ENCODE results near the gene PTPN9. TPM values are rescaled to one million over a fixed set of nuclear protein-coding genes. Genes with fewer than 3 reads are reported as not detected.

PTPN9 gene
- total RNA-seq, 1 donor from 2014 or later: 8.6 TPM

GRCh38 chr15:75459581-75459980 is 119.5 kb downstream of the PTPN9 start:
- no peaks in the 10 kb centered on the region for H4K20me1 ChIP-seq (ENCODE audit: low read depth)
- no peak overlapping the region for H3K4me3 ChIP-seq
- H3K27me3 ChIP-seq: no peaks in the 10 kb centered on the region
- no peak overlapping the region for H3K4me2 ChIP-seq
- Mint-ChIP-seq H3K4me1 (peaks cover 5% of the 10 kb centered on the region), H3K9me3 (no peaks in the 10 kb centered on the region), H3K27ac (no peak overlapping the region), H3K4me3 (no peak overlapping the region), H3K36me3 (no peaks in the 10 kb centered on the region), H3K27me3 (ENCODE audit: insufficient read depth, low read depth) (no peaks in the 10 kb centered on the region)
- H3K4me1 ChIP-seq: peaks cover 17% of the 10 kb centered on the region
- peaks cover 9% of the 10 kb centered on the region for H3K79me2 ChIP-seq (ENCODE audit: low read depth)
- H3F3A ChIP-seq (ENCODE audit: low read depth): peaks cover 10% of the 10 kb centered on the region
- DNase-seq (ENCODE audit: low spot score): no peak
- H3K36me3 ChIP-seq: no peaks in the 10 kb centered on the region
- no peak overlapping the region for H3K9ac ChIP-seq
- TF ChIP-seq EZH2 (IDR thresholded peaks at IDR 0.05) (no peak), CTCF (IDR thresholded peaks at IDR 0.05) (no peak), EZH2phosphoT487 (IDR thresholded peaks at IDR 0.05) (no peak)
- no peak overlapping the region for H2AFZ ChIP-seq (replicated peaks)
- H3K9me3 ChIP-seq (ENCODE audit: low read depth): no peaks in the 10 kb centered on the region
- no peak overlapping the region for H3K27ac ChIP-seq

GRCh38 chr15:75456710-75457109 is 122.4 kb downstream of the PTPN9 start:
- H3K27me3 ChIP-seq: no peaks in the 10 kb centered on the region
- no peaks in the 10 kb centered on the region for H3K36me3 ChIP-seq
- DNase-seq (ENCODE audit: low spot score): no peak
- no peak overlapping the region for H2AFZ ChIP-seq (replicated peaks)
- H3K9me3 ChIP-seq (ENCODE audit: low read depth): no peaks in the 10 kb centered on the region
- peaks cover 13% of the 10 kb centered on the region for H3K4me1 Mint-ChIP-seq
- H3K4me2 ChIP-seq: peak overlapping the region; percentile 84
- peaks cover 4% of the 10 kb centered on the region for H3K4me1 ChIP-seq
- H3K9ac ChIP-seq: no peak overlapping the region
- H4K20me1 ChIP-seq (ENCODE audit: low read depth): peaks cover 6% of the 10 kb centered on the region
- no peaks in the 10 kb centered on the region for H3K36me3 Mint-ChIP-seq
- no peak overlapping the region for H3K27ac ChIP-seq
- no peak for TF ChIP-seq CTCF (IDR thresholded peaks at IDR 0.05)
- TF ChIP-seq EZH2 (IDR thresholded peaks at IDR 0.05): no peak
- no peak for TF ChIP-seq EZH2phosphoT487 (IDR thresholded peaks at IDR 0.05)
- H3K4me3 ChIP-seq: peak overlapping the region; percentile 85
- H3K79me2 ChIP-seq (ENCODE audit: low read depth): peaks cover 20% of the 10 kb centered on the region
- H3K27ac Mint-ChIP-seq: no peak overlapping the region
- peaks cover 32% of the 10 kb centered on the region for H3F3A ChIP-seq (ENCODE audit: low read depth)
- peak overlapping the region; percentile 87 for H3K4me3 Mint-ChIP-seq
- H3K9me3 Mint-ChIP-seq: no peaks in the 10 kb centered on the region
- H3K27me3 Mint-ChIP-seq (ENCODE audit: insufficient read depth, low read depth): peaks cover 4% of the 10 kb centered on the region

- DNase-seq (ENCODE audit: low spot score): peak; percentile 50
- peaks cover 4% of the 10 kb centered on the region for H3K4me1 ChIP-seq
- Mint-ChIP-seq H3K4me1 (peaks cover 13% of the 10 kb centered on the region), H3K4me3 (peak overlapping the region; percentile 87), H3K27me3 (ENCODE audit: insufficient read depth, low read depth) (peaks cover 6% of the 10 kb centered on the region), H3K36me3 (no peaks in the 10 kb centered on the region), H3K27ac (no peak overlapping the region), H3K9me3 (no peaks in the 10 kb centered on the region)
- no peak for TF ChIP-seq EZH2 (IDR thresholded peaks at IDR 0.05)
- TF ChIP-seq EZH2phosphoT487 (IDR thresholded peaks at IDR 0.05): no peak
- TF ChIP-seq CTCF (IDR thresholded peaks at IDR 0.05): peak; percentile 5
- H3K4me2 ChIP-seq: peak overlapping the region; percentile 84
- H2AFZ ChIP-seq (replicated peaks): peak overlapping the region; percentile 88
- no peaks in the 10 kb centered on the region for H3K36me3 ChIP-seq
- no peak overlapping the region for H3K27ac ChIP-seq
- H3K9ac ChIP-seq: no peak overlapping the region
- H3K27me3 ChIP-seq: no peaks in the 10 kb centered on the region
- peak overlapping the region; percentile 85 for H3K4me3 ChIP-seq
- peaks cover 20% of the 10 kb centered on the region for H3K79me2 ChIP-seq (ENCODE audit: low read depth)
- H4K20me1 ChIP-seq (ENCODE audit: low read depth): peaks cover 6% of the 10 kb centered on the region
- peaks cover 35% of the 10 kb centered on the region for H3F3A ChIP-seq (ENCODE audit: low read depth)
- no peaks in the 10 kb centered on the region for H3K9me3 ChIP-seq (ENCODE audit: low read depth)
Observed at GRCh38 chr15:75455982-75456531, 123.1 kb downstream of the PTPN9 start.

Data from neural progenitor cell (in vitro differentiated cells).